GM18498 (cell line): Measurements from ENCODE around the gene CPNE2.
"Not testable (repeated sequence)": the region's sequence is repeated elsewhere in the genome, so short reads cannot be mapped to it uniquely, and the experiment has no call there.

Experiments
- ATAC-seq: cut with Tn5 transposase; IDR thresholded peaks from one replicate; pipeline ENCODE4 v1.9.1; 2021; ENCODE audit warnings: mild to moderate bottlenecking, moderate library complexity; ENCODE audit not compliant: unreplicated experiment

Gene CPNE2

GRCh38 chr16:57096793-57097192 is 4.4 kb downstream of the CPNE2 start:
- no peak for ATAC-seq

GRCh38 chr16:57098188-57098841 is 5.9 kb downstream of the CPNE2 start:
- no peak for ATAC-seq

GRCh38 chr16:57099965-57100364 is 7.6 kb downstream of the CPNE2 start:
- ATAC-seq = not testable (repeated sequence)

GRCh38 chr16:57100445-57100844 is 8.1 kb downstream of the CPNE2 start:
- no peak for ATAC-seq

- ATAC-seq = no peak
Measured at GRCh38 chr16:57102888-57103851, 10.8 kb downstream of the CPNE2 start.

GRCh38 chr16:57104706-57105105 is 12.3 kb downstream of the CPNE2 start:
- ATAC-seq = no peak

- ATAC-seq = no peak
Measured at GRCh38 chr16:57105184-57105583, 12.8 kb downstream of the CPNE2 start.

- no peak for ATAC-seq
Measured at GRCh38 chr16:57106767-57107166, 14.4 kb downstream of the CPNE2 start.

GRCh38 chr16:57107321-57107922 is 15.0 kb downstream of the CPNE2 start:
- no peak for ATAC-seq

GRCh38 chr16:57108432-57108831 is 16.0 kb downstream of the CPNE2 start:
- no peak for ATAC-seq

GRCh38 chr16:57109259-57110105 is 17.1 kb downstream of the CPNE2 start:
- not testable (repeated sequence) for ATAC-seq

- no peak for ATAC-seq
Measured at GRCh38 chr16:57110937-57111336, 18.6 kb downstream of the CPNE2 start.

- ATAC-seq = no peak
Measured at GRCh38 chr16:57111420-57111819, 19.0 kb downstream of the CPNE2 start.

- no peak for ATAC-seq
Measured at GRCh38 chr16:57112403-57113041, 20.1 kb downstream of the CPNE2 start.

- no peak for ATAC-seq
Measured at GRCh38 chr16:57113042-57113453, 20.7 kb downstream of the CPNE2 start.

- ATAC-seq = no peak
Measured at GRCh38 chr16:57113664-57114063, 21.3 kb downstream of the CPNE2 start.

GRCh38 chr16:57115168-57115513 is 22.8 kb downstream of the CPNE2 start:
- no peak for ATAC-seq

- no peak for ATAC-seq
Measured at GRCh38 chr16:57115514-57116182, 23.3 kb downstream of the CPNE2 start.

- no peak for ATAC-seq
Measured at GRCh38 chr16:57118461-57119084, 26.2 kb downstream of the CPNE2 start.
